Neural crest cell (in vitro differentiated cells): ENCODE measurements around the gene MTCH1. TPM values are rescaled to one million over a fixed set of nuclear protein-coding genes. Genes with fewer than 3 reads are reported as not detected.

Experiments
- DNase-seq: peaks from one replicate; pipeline ENCODE4 v3.0.0; 2021; ENCODE audit warnings: low read depth, mixed read lengths, low spot score
- H3K27ac Mint-ChIP-seq: one replicate; pipeline ENCODE4 v1.8.0; 2021; ENCODE audit warnings: mild to moderate bottlenecking, mixed read lengths; ENCODE audit not compliant: unreplicated experiment
- H3K27me3 Mint-ChIP-seq: 2 replicates; pipeline ENCODE4 v1.8.0; 2021; ENCODE audit warnings: low read depth, mild to moderate bottlenecking, mixed read lengths
- H3K36me3 Mint-ChIP-seq: 2 replicates; pipeline ENCODE4 v1.8.0; 2021; ENCODE audit warnings: low read depth, mild to moderate bottlenecking, mixed read lengths
- H3K4me1 Mint-ChIP-seq: 2 replicates; pipeline ENCODE4 v1.8.0; 2021; ENCODE audit warnings: mixed read lengths
- H3K4me3 Mint-ChIP-seq: one replicate; pipeline ENCODE4 v1.8.0; 2021; ENCODE audit warnings: mild to moderate bottlenecking, mixed read lengths
- H3K9me3 Mint-ChIP-seq: 2 replicates; pipeline ENCODE4 v1.8.0; 2021; ENCODE audit warnings: mixed read lengths
- total RNA-seq: library from RNA; stranded (reverse); gene quantifications from 2 replicates; pipeline ENCODE4 v1.2.1, GENCODE V29; 2021
- TF ChIP-seq, protein P1 (sequence below): fragments of 200-600 bp; sonication (generic); conservative IDR thresholded peaks from 2 replicates; pipeline ENCODE4 v1.5.0; 2021; ENCODE audit warnings: antibody characterized with exemption, mild to moderate bottlenecking

The MTCH1 gene
- total RNA-seq, 1 donor from 2014 or later: 193 TPM

DNA sequence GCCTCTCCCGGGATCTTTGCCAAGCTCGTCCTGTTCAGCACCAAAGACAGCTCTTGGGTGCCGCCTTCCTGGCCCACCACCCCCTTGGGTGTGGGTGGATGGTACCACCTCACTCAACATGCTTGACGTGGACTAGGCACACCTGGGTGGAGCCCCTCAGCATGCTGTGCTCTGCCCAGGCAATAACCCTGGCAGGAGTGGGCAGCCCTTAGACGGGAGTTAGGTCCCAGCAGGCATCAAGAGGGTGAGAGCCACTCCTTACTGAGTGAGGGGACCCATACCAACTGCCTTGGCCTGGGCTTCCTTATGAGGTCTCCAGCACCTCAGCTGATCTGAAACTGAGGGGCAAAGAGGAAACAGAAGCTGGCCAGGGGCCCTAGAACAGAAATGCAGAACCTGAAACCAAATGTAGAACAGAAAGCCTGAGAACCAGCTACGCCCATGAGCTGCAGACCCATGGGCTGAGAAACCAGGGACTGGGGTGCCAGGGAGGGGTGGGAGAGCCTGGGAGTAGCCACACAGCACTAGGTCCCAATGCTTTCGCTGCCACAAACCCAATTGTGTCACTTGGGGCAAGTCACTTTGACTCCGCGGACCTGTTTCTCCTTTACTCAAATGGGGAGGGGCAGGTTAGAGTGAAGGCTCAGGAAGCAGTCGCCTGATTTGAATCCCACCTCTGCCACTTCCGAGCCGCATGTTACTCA is 21.5 kb upstream of the MTCH1 start:
- Mint-ChIP-seq H3K27me3 (no peaks in the 10 kb centered on the region), H3K27ac (no peak overlapping the region), H3K4me3 (no peak overlapping the region), H3K9me3 (no peaks in the 10 kb centered on the region), H3K36me3 (no peaks in the 10 kb centered on the region), H3K4me1 (no peaks in the 10 kb centered on the region)
- no peak for DNase-seq
- TF ChIP-seq, protein P1, sequence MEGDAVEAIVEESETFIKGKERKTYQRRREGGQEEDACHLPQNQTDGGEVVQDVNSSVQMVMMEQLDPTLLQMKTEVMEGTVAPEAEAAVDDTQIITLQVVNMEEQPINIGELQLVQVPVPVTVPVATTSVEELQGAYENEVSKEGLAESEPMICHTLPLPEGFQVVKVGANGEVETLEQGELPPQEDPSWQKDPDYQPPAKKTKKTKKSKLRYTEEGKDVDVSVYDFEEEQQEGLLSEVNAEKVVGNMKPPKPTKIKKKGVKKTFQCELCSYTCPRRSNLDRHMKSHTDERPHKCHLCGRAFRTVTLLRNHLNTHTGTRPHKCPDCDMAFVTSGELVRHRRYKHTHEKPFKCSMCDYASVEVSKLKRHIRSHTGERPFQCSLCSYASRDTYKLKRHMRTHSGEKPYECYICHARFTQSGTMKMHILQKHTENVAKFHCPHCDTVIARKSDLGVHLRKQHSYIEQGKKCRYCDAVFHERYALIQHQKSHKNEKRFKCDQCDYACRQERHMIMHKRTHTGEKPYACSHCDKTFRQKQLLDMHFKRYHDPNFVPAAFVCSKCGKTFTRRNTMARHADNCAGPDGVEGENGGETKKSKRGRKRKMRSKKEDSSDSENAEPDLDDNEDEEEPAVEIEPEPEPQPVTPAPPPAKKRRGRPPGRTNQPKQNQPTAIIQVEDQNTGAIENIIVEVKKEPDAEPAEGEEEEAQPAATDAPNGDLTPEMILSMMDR: no peak

DNA sequence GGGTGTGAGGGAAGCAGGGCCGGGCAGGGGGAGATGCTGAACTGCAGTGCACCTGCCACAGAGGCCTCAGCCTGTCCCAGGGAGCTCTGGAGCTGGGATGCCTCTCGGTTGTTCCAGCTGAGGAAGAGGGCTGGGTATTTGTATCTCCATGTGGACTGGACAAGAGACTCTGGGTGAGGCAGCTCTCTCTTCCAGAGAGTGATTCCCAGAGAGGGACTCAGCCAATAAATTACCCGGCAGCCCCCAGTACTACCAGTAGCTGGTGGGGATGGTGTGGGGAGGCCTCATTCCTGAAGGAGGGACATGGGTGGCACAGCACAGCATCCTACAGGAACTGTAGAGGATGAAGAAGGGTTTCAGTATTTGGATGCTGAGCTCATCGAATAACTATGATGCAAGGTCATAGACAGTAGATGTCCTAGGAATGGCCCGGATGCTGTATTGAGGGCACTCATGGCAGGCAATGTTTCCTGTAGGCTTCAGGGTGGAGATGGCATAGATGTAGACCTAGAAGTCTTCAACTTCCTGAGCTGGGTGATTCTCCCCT is 20.9 kb upstream of the MTCH1 start:
- H3K27ac Mint-ChIP-seq: no peak overlapping the region

DNA sequence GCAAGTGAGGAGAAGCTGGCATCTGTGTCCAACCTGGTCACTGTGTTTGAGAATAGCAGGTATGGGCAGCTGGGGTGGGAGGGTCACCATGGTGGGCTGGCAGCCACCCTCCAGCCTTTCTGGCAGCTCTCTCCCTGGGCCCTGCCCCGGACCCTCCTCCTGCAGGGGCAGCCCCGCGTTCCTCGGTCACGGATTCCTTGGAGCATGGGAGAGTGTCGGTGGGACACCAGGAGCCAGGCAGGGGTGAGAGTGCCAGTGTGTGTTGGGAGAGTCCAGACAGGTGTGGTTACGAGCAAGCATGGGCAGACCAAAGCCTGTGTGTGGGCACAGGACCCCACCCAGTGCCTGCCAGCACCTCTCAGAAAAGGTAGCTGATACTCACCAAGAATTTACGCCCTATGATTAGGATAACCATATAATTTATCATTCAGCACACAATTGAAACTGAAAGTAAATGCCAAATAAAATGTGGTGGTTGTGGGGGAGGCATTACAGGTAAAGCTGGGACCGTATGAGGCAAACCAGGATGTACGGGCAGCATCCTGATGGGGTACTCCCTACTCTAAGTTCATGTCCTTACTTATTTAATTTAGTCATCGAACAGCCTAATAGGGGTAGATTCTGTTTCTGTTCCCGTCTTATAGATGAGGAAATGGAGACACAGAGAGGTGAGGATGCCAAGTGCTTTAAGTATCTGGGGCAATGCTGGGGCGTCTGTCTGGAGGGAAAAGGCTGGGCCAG is 20.0 kb upstream of the MTCH1 start:
- Mint-ChIP-seq H3K27ac (no peak overlapping the region), H3K9me3 (no peaks in the 10 kb centered on the region), H3K27me3 (no peaks in the 10 kb centered on the region), H3K36me3 (no peaks in the 10 kb centered on the region), H3K4me1 (no peaks in the 10 kb centered on the region), H3K4me3 (no peak overlapping the region)
- DNase-seq: no peak
- TF ChIP-seq, protein P1: no peak

More for the DNA sequence above, 20.9 kb upstream of the MTCH1 start:
- Mint-ChIP-seq H3K4me3 (no peak overlapping the region), H3K27me3 (no peaks in the 10 kb centered on the region), H3K4me1 (no peaks in the 10 kb centered on the region), H3K9me3 (no peaks in the 10 kb centered on the region), H3K36me3 (no peaks in the 10 kb centered on the region)
- no peak for DNase-seq
- TF ChIP-seq, protein P1: no peak

DNA sequence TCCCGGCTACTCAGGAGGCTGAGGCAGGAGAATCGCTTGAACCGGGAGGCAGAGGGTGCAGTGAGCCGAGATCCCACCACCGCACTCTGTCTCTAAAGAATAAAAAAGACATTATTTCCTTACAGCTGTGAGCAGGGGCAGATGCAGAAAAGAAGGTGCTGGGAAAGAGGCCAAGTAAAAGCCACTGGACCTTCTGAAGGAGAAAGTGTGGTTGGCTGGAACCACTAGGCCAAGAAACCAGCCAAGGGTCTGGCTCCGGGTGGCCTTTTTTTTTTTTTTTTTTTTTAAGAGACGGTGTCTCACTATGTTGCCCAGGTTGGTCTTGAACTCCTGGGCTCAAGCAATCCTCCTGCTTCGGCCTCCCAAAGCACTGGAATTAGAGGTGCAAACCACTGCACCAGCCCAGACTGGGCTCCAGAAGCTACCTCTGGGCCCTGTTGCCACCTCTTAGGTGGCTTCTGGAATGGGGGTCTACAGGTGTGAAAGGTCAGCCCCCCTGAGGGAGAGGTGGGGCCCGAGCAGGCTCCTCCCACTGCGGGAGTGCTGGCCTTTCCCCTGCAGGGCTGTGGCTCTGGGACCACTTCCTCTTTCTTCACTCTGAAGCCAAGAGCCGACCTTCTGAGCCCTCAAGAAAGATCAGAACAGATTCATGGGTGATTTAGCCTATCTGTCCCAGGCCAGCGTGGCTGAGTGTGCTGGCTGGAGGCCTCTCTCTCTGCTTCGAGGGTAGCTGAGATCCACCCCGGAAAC is 19.2 kb upstream of the MTCH1 start, which contains the start of gene FGD2:
FGD2 (plus strand) TSS at position 595 of the 750 bp plus-strand sequence. CDS start 163 bp downstream, outside the sequence.
- TF ChIP-seq, protein P1: no peak
- no peaks in the 10 kb centered on the region for H3K27me3 Mint-ChIP-seq
- no peaks in the 10 kb centered on the region for H3K36me3 Mint-ChIP-seq
- no peak within 1 kb of the TSS for H3K4me3 Mint-ChIP-seq
- DNase-seq: no peak
- no peaks in the 10 kb centered on the region for H3K9me3 Mint-ChIP-seq
- no peaks in the 10 kb centered on the region for H3K4me1 Mint-ChIP-seq
- H3K27ac Mint-ChIP-seq: no peak within 1 kb of the TSS
